Measurements from ENCODE around the gene ZNF497. TPM values are rescaled to one million over a fixed set of nuclear protein-coding genes. Genes with fewer than 3 reads are reported as not detected.

The ZNF497 gene
- total RNA-seq, 1 donor from 2014 or later, result 3.4 TPM

- Histone ChIP-seq H3K36me3 (peaks cover 0 to 42% of the 10 kb centered on the region in 2 donors), H3K27ac (no peak overlapping the region), H3K4me3 (no peak overlapping the region), H3K27me3 (no peaks in the 10 kb centered on the region), H3K4me1 (no peaks in the 10 kb centered on the region), H3K9me3 (no peaks in the 10 kb centered on the region)
- no peak for DNase-seq (ENCODE audit: extremely low spot score in 2 of 2)
- TF ChIP-seq POLR2A (IDR thresholded peaks at IDR 0.05) (no peak), POLR2AphosphoS5 (IDR thresholded peaks at IDR 0.05; ENCODE audit: insufficient read depth in 1 of 2, low read depth in 1 of 2) (no peak), CTCF (IDR thresholded peaks at IDR 0.05) (no peak)
- intact Hi-C loops (cut with DNase I), result no loop called here
These were observed 27.8 kb downstream of the ZNF497 start for GRCh38 chr19:58334691-58335249.

- intact Hi-C loops (cut with DNase I), result no loop called here
- TF ChIP-seq CTCF (IDR thresholded peaks at IDR 0.05) (no peak), POLR2A (IDR thresholded peaks at IDR 0.05) (no peak), POLR2AphosphoS5 (IDR thresholded peaks at IDR 0.05; ENCODE audit: insufficient read depth in 1 of 2, low read depth in 1 of 2) (no peak)
- Histone ChIP-seq H3K4me3 (no peak overlapping the region), H3K36me3 (peaks cover 0 to 22% of the 10 kb centered on the region in 2 donors), H3K9me3 (no peaks in the 10 kb centered on the region), H3K27me3 (no peaks in the 10 kb centered on the region), H3K4me1 (peaks cover 10% of the 10 kb centered on the region), H3K27ac (no peak overlapping the region)
- DNase-seq (ENCODE audit: extremely low spot score in 2 of 2), result no peak
These were observed 29.9 kb downstream of the ZNF497 start for GRCh38 chr19:58332697-58333096.

GRCh38 chr19:58330458-58330857 is 32.1 kb downstream of the ZNF497 start:
- Histone ChIP-seq H3K27me3 (no peaks in the 10 kb centered on the region), H3K4me3 (no peak overlapping the region), H3K36me3 (peaks cover 0 to 11% of the 10 kb centered on the region in 2 donors), H3K27ac (no peak overlapping the region), H3K9me3 (no peaks in the 10 kb centered on the region), H3K4me1 (peaks cover 22% of the 10 kb centered on the region)
- intact Hi-C loops (cut with DNase I), result no loop called here
- TF ChIP-seq CTCF (IDR thresholded peaks at IDR 0.05), result no peak
- TF ChIP-seq POLR2AphosphoS5 (IDR thresholded peaks at IDR 0.05; ENCODE audit: insufficient read depth in 1 of 2, low read depth in 1 of 2), result peak in 1 of 2 donors; percentile 36
- no peak for DNase-seq (ENCODE audit: extremely low spot score in 2 of 2)

- Histone ChIP-seq H3K4me3 (no peak overlapping the region), H3K4me1 (peaks cover 30% of the 10 kb centered on the region), H3K27me3 (no peaks in the 10 kb centered on the region), H3K27ac (no peak overlapping the region), H3K9me3 (no peaks in the 10 kb centered on the region), H3K36me3 (no peaks in the 10 kb centered on the region)
- DNase-seq (ENCODE audit: extremely low spot score in 2 of 2), result no peak
- TF ChIP-seq POLR2A (IDR thresholded peaks at IDR 0.05) (no peak), CTCF (IDR thresholded peaks at IDR 0.05) (no peak), POLR2AphosphoS5 (IDR thresholded peaks at IDR 0.05; ENCODE audit: insufficient read depth in 1 of 2, low read depth in 1 of 2) (no peak)
- intact Hi-C loops (cut with DNase I), result no loop called here
These were observed 33.6 kb downstream of the ZNF497 start for GRCh38 chr19:58328999-58329398.

GRCh38 chr19:58326914-58327726 is 35.4 kb downstream of the ZNF497 start, which contains the start of gene ZSCAN22:
ZSCAN22 (plus strand) TSS chr19:58326994; CDS start chr19:58334803, 7,809 bp downstream.
- peak within 1 kb of the TSS; percentile 58 to 72 for H3K4me3 ChIP-seq
- peak in 1 of 2 donors; percentile 94 for DNase-seq (ENCODE audit: extremely low spot score in 2 of 2)
- H3K4me1 ChIP-seq, result peaks cover 30% of the 10 kb centered on the region
- no peaks in the 10 kb centered on the region for H3K27me3 ChIP-seq
- H3K27ac ChIP-seq, result peak within 1 kb of the TSS; percentile 88
- no peaks in the 10 kb centered on the region for H3K9me3 ChIP-seq
- H3K36me3 ChIP-seq, result no peaks in the 10 kb centered on the region
- TF ChIP-seq POLR2AphosphoS5 (IDR thresholded peaks at IDR 0.05; ENCODE audit: insufficient read depth in 1 of 2, low read depth in 1 of 2) (peak; percentile 94 to 95), POLR2A (IDR thresholded peaks at IDR 0.05) (peak in 1 of 2 donors; percentile 39), CTCF (IDR thresholded peaks at IDR 0.05) (no peak)
- intact Hi-C loops (cut with DNase I), result no loop called here
